Prostate gland (tissue), 2 donors: ENCODE measurements around the gene SARDH. TPM values are rescaled to one million over a fixed set of nuclear protein-coding genes. Genes with fewer than 3 reads are reported as not detected.

ENCODE experiments used
- DNase-seq: peaks from one replicate; pipeline ENCODE4 v3.0.0-alpha.2; 2019; ENCODE audit warnings: low spot score
- H3K27ac ChIP-seq, 2 donors: fragments of 200-600 bp; sonication (generic); 2 replicates each; pipeline ENCODE4 v1.5.1; 2017 to 2019
- H3K27me3 ChIP-seq: fragments of 200-600 bp; sonication (generic); replicated peaks from 2 replicates; pipeline ENCODE4 v1.5.1; 2019; ENCODE audit not compliant: insufficient read depth
- H3K36me3 ChIP-seq, 2 donors: fragments of 200-600 bp; sonication (generic); 1 replicate in 1 of 2; 2 replicates in 1 of 2; pipeline versions ENCODE4 v1.5.1 to v1.8.1; 2017 to 2019
- H3K4me1 ChIP-seq: fragments of 200-600 bp; sonication (generic); replicated peaks from 2 replicates; pipeline ENCODE4 v1.5.1; 2019
- H3K4me3 ChIP-seq, 2 donors: fragments of 200-600 bp; sonication (generic); 2 replicates each; pipeline ENCODE4 v1.5.1; 2017 to 2019
- H3K9me3 ChIP-seq: fragments of 200-600 bp; sonication (generic); 2 replicates; pipeline ENCODE4 v1.5.1; 2017
- CTCF ChIP-seq, 4 experiments: fragments of 200-600 bp in 2 of 4; fragments of 450-650 bp in 2 of 4; sonication (generic) in 2 of 4; IDR thresholded peaks; 1 replicate in 3 of 4; 2 replicates in 1 of 4; pipeline ENCODE4 v1.5.1; 2016 to 2019; ENCODE audit warnings: antibody characterized with exemption in 4 of 4, mild to moderate bottlenecking in 2 of 4, moderate library complexity in 2 of 4
- POLR2A ChIP-seq: fragments of 450-650 bp; IDR thresholded peaks from one replicate; pipeline ENCODE4 v1.6.1; 2016; ENCODE audit warnings: antibody characterized with exemption, mild to moderate bottlenecking
- POLR2AphosphoS5 ChIP-seq: sonication (generic); formaldehyde crosslinking; IDR thresholded peaks from one replicate; pipeline ENCODE4 v1.6.1; 2017; ENCODE audit warnings: antibody characterized with exemption
- WGBS: methylation state at CpG from one replicate; pipeline ENCODE4 v1.1.5; 2018; 5-methylcytosine and 5-hydroxymethylcytosine counted together
- intact Hi-C: fragments of 100-400 bp; cut with DNase I; formaldehyde crosslinking; loops from one replicate; pipeline ENCODE4 v1.14.2; 2022
- total RNA-seq, 2 donors: library from RNA; depleted of rRNA; stranded (reverse); fragments of >200 nt; gene quantifications; one replicate each; pipeline ENCODE4 v1.1.0, GENCODE V29; 2016

The SARDH gene
- total RNA-seq, 2 donors from 2014 or later = 6.7 to 7.2 TPM

GRCh38 chr9:133717113-133718031 lies 20.8 kb downstream of the SARDH start:
- H3K27ac ChIP-seq = no peak overlapping the region
- DNase-seq = no peak

GRCh38 chr9:133716564-133717112 lies 21.5 kb downstream of the SARDH start:
- Histone ChIP-seq H3K27me3 (no peaks in the 10 kb centered on the region), H3K9me3 (no peaks in the 10 kb centered on the region), H3K4me1 (no peaks in the 10 kb centered on the region), H3K36me3 (no peaks in the 10 kb centered on the region), H3K27ac (no peak overlapping the region), H3K4me3 (no peak overlapping the region)
- WGBS = 82% methylated on average over 7 of the region's 8 CpGs
- intact Hi-C loops = no loop called here
- TF ChIP-seq POLR2AphosphoS5 (no peak), POLR2A (no peak), CTCF (IDR thresholded peaks at IDR 0.05) (no peak)
- no peak for DNase-seq

More at GRCh38 chr9:133717113-133718031, 20.8 kb downstream of the SARDH start:
- Histone ChIP-seq H3K27me3 (no peaks in the 10 kb centered on the region), H3K9me3 (no peaks in the 10 kb centered on the region), H3K36me3 (no peaks in the 10 kb centered on the region), H3K4me1 (no peaks in the 10 kb centered on the region), H3K4me3 (no peak overlapping the region)
- WGBS = 96% methylated on average over 20 of the region's 20 CpGs
- intact Hi-C loops = no loop called here
- TF ChIP-seq CTCF (IDR thresholded peaks at IDR 0.05) (no peak), POLR2AphosphoS5 (no peak), POLR2A (no peak)

- WGBS = 73% methylated on average over 21 of the region's 21 CpGs
- intact Hi-C loops = no loop called here
These were observed 22.1 kb downstream of the SARDH start for GRCh38 chr9:133715866-133716563.

GRCh38 chr9:133715295-133715865 lies 22.8 kb downstream of the SARDH start:
- no peaks in the 10 kb centered on the region for H3K4me1 ChIP-seq
- H3K9me3 ChIP-seq = no peaks in the 10 kb centered on the region
- no peak for DNase-seq
- H3K27ac ChIP-seq = no peak overlapping the region
- H3K36me3 ChIP-seq = no peaks in the 10 kb centered on the region
- no peak overlapping the region for H3K4me3 ChIP-seq
- 78% methylated on average over 22 of the region's 23 CpGs for WGBS
- TF ChIP-seq CTCF (IDR thresholded peaks at IDR 0.05) (no peak), POLR2AphosphoS5 (no peak), POLR2A (no peak)
- intact Hi-C loops = no loop called here
- H3K27me3 ChIP-seq = no peaks in the 10 kb centered on the region

More at GRCh38 chr9:133715866-133716563, 22.1 kb downstream of the SARDH start:
- no peak for DNase-seq
- Histone ChIP-seq H3K9me3 (no peaks in the 10 kb centered on the region), H3K36me3 (no peaks in the 10 kb centered on the region), H3K4me3 (no peak overlapping the region), H3K27me3 (no peaks in the 10 kb centered on the region), H3K27ac (no peak overlapping the region), H3K4me1 (no peaks in the 10 kb centered on the region)
- TF ChIP-seq POLR2A = no peak
- peak in 1 of 4 experiments; percentile 24 for TF ChIP-seq CTCF (IDR thresholded peaks at IDR 0.05)
- no peak for TF ChIP-seq POLR2AphosphoS5
